ENCODE measurements around the gene WRAP73. TPM values are rescaled to one million over a fixed set of nuclear protein-coding genes. Genes with fewer than 3 reads are reported as not detected.
A peak's percentile ranks its signal among the peaks of the same experiment; 100 is the strongest.

WRAP73 gene
- total RNA-seq, 2 donors from 2014 or later, result 20.1 to 23.6 TPM

GRCh38 chr1:3671371-3672180 lies 21.7 kb upstream of the WRAP73 start:
- DNase-seq (peak in 1 of 2 donors; percentile 25), ATAC-seq (peak; percentile 5)
- intact Hi-C loops (cut with DNase I, micrococcal nuclease), result no loop called here

DNA sequence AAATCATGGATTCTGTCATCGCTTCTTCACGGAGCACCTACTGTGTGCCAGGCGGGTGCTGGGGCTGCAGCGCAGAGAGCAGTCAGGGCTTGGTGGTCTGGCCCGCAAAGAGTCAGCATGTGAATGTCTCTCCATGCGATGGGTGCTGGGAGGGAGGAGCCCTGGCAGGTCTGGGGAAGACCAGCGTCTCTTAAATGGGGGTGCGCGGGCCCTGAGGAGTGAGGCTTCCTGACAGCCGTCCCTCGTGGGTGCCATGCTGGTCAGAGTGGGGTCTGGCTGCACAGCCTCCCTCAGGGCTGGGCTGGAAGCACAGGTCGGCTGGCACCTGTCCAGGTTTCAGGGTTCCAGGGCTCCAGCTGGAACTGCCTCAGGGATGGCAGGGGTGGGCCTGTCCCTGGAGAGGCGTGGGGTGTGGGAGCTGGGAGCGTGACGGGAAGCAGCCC lies 20.9 kb upstream of the WRAP73 start:
- intact Hi-C loops (cut with DNase I, micrococcal nuclease), result no loop called here
- peak in 1 of 2 donors; percentile 18 for DNase-seq
- no peak for ATAC-seq

DNA sequence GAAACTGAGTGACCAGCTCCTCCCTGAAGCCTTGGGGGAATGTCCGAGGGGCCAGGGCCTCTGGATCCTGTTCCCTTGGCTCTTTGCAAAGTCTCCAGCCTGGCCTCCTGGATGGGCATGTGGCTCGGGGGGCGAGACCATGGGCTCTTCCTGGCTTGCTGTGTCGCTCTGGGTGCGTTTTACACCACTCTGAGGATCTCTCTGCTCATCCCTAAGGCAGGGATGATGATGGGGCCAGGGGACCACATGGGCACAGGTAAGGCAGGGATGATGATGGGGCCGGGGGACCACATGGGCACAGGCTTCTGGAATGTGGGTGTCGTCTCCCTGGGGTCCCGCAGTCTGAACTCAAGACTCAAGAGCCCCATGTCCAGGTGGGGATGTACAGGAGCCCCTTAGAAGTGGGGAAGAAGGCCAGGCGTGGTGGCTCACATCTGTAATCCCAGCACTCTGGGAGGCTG lies 20.1 kb upstream of the WRAP73 start:
- DNase-seq, result no peak
- intact Hi-C loops (cut with DNase I, micrococcal nuclease), result no loop called here
- no peak for ATAC-seq

DNA sequence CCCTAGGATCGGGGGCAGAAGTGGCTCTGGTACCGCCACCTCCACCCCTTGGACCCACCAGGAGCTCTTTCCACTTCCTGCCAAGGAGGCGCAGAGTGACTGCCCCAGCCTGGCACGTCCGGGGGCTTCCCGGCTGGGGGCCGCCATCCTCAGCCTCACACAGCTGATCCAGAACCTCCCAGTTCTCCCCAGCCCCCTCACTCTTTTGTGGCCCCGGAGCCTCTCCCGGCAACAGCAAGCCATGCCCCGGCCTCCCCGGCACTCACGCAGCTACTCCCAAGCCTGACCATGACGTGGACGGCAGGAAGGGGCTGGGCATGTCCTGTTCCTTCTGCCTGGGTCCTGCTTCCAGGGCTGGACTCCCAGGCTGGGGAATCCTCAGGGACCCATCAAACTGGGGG lies 19.5 kb upstream of the WRAP73 start:
- no peak for DNase-seq
- intact Hi-C loops (cut with DNase I, micrococcal nuclease), result no loop called here

GRCh38 chr1:3668585-3669300 lies 18.8 kb upstream of the WRAP73 start:
- DNase-seq (peak; percentile 87 to 91), ATAC-seq (peak; percentile 94)
- intact Hi-C loops (cut with DNase I, micrococcal nuclease), result no loop called here

More for the DNA sequence above, 19.5 kb upstream of the WRAP73 start:
- peak; percentile 4 for ATAC-seq

DNA sequence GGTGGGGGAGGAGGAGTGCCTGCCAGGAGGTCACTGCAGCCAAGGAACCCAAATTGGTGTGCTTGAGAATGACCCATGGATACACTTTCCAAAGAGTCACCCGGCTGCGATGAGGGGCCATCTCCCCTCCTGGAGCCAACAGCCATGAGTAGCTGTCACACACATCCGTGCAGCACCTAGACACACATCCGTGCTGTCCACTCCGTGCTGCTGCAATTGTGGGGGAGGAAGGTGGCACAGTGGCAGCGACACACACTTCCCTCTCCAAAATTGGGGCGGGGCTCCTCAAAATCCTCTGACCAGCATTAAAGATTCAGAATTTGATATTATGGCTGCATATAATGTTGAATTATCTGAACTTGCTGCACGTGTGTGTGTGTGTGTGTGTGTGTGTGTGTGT lies 18.2 kb upstream of the WRAP73 start:
- ATAC-seq, result no peak
- intact Hi-C loops (cut with DNase I, micrococcal nuclease), result no loop called here
- DNase-seq, result no peak

- peak in 1 of 2 donors; percentile 14 for DNase-seq
- intact Hi-C loops (cut with DNase I, micrococcal nuclease), result no loop called here
- no peak for ATAC-seq
Observed at GRCh38 chr1:3664700-3665375, 14.9 kb upstream of the WRAP73 start.

- intact Hi-C loops (cut with DNase I, micrococcal nuclease), result no loop called here
- ATAC-seq, result no peak
- DNase-seq, result peak in 1 of 2 donors; percentile 22
Observed at GRCh38 chr1:3663999-3664699, 14.2 kb upstream of the WRAP73 start.

- DNase-seq (peak in 1 of 2 donors; percentile 11), ATAC-seq (no peak)
- intact Hi-C loops (cut with DNase I, micrococcal nuclease), result no loop called here
Observed at GRCh38 chr1:3662080-3662671, 12.3 kb upstream of the WRAP73 start.

DNA sequence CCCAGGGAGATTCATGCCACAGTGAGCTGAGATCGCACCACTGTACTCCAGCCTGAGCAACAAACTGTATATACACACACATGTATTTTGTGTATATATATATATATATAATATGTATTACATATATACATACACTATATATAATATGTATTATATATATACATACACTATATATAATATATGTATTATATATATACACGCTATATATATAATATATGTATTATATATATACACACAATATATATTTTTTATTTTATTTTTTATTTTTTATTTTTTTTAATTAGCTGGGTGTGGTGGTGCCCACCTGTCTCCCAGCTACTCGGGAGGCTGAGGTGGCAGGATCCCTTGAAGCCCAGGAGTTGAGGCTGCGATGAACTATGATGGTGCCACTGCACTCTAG lies 11.7 kb upstream of the WRAP73 start:
- no peak for ATAC-seq
- intact Hi-C loops (cut with DNase I, micrococcal nuclease), result no loop called here
- DNase-seq, result no peak

DNA sequence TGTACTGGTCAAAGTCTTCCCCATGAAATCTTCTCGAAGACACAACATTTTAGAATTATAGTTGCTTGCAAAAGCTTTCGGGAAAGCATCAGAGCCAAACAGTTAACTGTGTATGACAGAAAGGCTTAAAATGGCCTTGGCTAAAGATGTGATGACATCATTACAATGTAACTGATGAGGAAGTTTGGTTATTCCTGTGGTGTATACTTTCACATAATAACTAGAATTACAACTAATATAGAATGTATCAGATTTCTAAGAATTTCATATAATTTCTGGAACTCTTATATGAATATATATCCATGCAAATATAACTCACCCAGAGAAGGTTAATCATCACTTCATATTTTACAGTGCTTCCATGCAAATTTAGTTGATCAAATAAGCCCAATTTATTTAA lies 10.8 kb upstream of the WRAP73 start:
- intact Hi-C loops (cut with DNase I, micrococcal nuclease), result no loop called here
- ATAC-seq, result no peak
- no peak for DNase-seq

GRCh38 chr1:3659093-3659492 lies 9.2 kb upstream of the WRAP73 start:
- DNase-seq, result no peak
- intact Hi-C loops (cut with DNase I, micrococcal nuclease), result no loop called here
- no peak for ATAC-seq

- DNase-seq (peak in 1 of 2 donors; percentile 5), ATAC-seq (no peak)
- intact Hi-C loops (cut with DNase I, micrococcal nuclease), result no loop called here
Observed at GRCh38 chr1:3658231-3658615, 8.3 kb upstream of the WRAP73 start.

DNA sequence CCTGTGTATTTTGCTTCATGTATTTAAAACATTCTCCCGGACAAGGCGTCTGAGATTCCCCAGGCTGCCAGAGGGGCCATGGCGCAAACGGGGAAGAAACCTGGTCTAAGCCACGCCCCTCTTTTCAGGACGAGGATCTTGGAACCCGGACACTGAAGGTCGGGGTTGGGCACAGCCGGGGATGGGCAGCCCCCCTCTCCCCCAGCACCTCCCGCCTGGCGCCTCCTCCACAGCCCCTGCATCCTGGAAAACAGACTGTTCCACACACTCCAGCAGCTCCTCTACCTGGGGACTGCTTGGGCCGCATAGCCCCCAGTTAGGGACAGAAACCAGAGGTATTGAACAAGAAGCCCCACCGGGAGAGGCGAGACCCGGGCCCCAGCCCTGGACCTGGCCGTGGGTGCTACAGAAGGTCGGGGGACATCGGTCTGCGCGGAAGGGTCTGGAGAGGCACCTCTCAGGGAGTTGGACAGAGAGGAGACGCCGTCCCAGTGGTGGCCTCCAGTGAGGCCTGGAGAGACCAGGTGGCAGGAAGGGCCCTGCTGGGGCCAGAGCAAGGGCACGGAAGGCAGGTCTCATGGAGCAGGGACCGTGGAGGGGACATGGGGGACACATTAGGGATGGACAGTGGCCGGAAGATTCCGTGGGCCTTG lies 7.8 kb upstream of the WRAP73 start:
- ATAC-seq (no peak), DNase-seq (peak in 1 of 2 donors; percentile 16)
- intact Hi-C loops (cut with DNase I, micrococcal nuclease), result no loop called here

DNA sequence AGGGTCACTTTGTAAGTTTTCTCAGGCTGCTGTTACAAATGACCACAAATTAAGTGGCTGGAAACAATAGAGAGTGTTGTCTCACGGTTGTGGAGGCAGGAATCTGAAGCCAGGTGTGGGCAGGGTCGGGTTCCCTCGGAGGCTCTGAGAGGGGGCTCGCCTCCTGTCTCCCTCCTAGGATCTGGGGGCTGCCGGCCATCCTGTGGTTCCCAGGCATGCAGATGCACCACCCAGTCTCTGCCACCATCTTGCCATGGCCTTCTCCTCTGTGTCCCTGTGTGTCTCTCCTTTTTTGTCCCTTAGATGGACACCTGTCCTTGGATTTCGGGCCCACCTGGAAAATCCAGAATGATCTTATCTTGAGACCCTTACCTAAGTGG lies 7.2 kb upstream of the WRAP73 start:
- intact Hi-C loops (cut with DNase I, micrococcal nuclease), result no loop called here
- ATAC-seq (no peak), DNase-seq (peak in 1 of 2 donors; percentile 10)

GRCh38 chr1:3656450-3657095 lies 6.7 kb upstream of the WRAP73 start:
- intact Hi-C loops (cut with DNase I, micrococcal nuclease), result no loop called here
- peak in 1 of 2 donors; percentile 8 for DNase-seq
- ATAC-seq, result no peak

GRCh38 chr1:3654549-3655281 lies 4.8 kb upstream of the WRAP73 start:
- peak in 1 of 2 donors; percentile 12 for DNase-seq
- no peak for ATAC-seq
- intact Hi-C loops (cut with DNase I, micrococcal nuclease), result no loop called here

All from left colon (tissue), 2 donors.